Urinary bladder (tissue), 4 donors: ENCODE results near the gene WDR72. TPM values are rescaled to one million over a fixed set of nuclear protein-coding genes. Genes with fewer than 3 reads are reported as not detected.
"Not testable (repeated sequence)": the region's sequence is repeated elsewhere in the genome, so short reads cannot be mapped to it uniquely, and the experiment has no call there.

ENCODE experiments used
- DNase-seq: peaks from one replicate; pipeline ENCODE4 v3.0.0-alpha.2; 2015; ENCODE audit errors: extremely low spot score
- H3K27ac ChIP-seq: one replicate; pipeline ENCODE4 v1.5.1; 2013; ENCODE audit warnings: low read depth, mild to moderate bottlenecking, moderate library complexity
- H3K36me3 ChIP-seq: one replicate; pipeline ENCODE4 v1.6.1; 2013; ENCODE audit warnings: mild to moderate bottlenecking, moderate library complexity; ENCODE audit not compliant: insufficient read depth
- H3K4me1 ChIP-seq: one replicate; pipeline ENCODE4 v1.6.1; 2013; ENCODE audit warnings: mild to moderate bottlenecking, moderate library complexity; ENCODE audit not compliant: insufficient read depth
- H3K4me3 ChIP-seq: one replicate; pipeline ENCODE4 v1.5.1; 2013; ENCODE audit warnings: low read depth, low read length
- WGBS: extraction: QIAGEN DNeasy Blood & Tissue Kit; methylation state at CpG from one replicate; pipeline ENCODE4 v1.1.7; 2013; 5-methylcytosine and 5-hydroxymethylcytosine counted together
- polyA plus RNA-seq: library from polyadenylated mRNA; stranded (reverse); fragments of 200-250 nt; gene quantifications from one replicate; pipeline ENCODE4 v1.2.3, GENCODE V29; 2013
- total RNA-seq: library from RNA; depleted of rRNA; stranded (reverse); fragments of >200 nt; gene quantifications from one replicate; pipeline ENCODE4 v1.2.3, GENCODE V29; 2014
- donor health status: healthy with polysubstance abuse.
- donor health status: healthy.

Gene WDR72
- total RNA-seq, result 0.16 TPM
- polyA plus RNA-seq, result 0.10 TPM

GRCh38 chr15:53759411-53759931 is at the start of gene WDR72:
WDR72 (minus strand) TSS chr15:53759663; CDS start chr15:53733149, 26,514 bp downstream.
- Histone ChIP-seq H3K36me3 (no peaks in the 10 kb centered on the region), H3K27ac (no peak within 1 kb of the TSS), H3K4me3 (no peak within 1 kb of the TSS), H3K4me1 (no peaks in the 10 kb centered on the region)
- no peak for DNase-seq
- 2% methylated on average over 45 of the region's 45 CpGs for WGBS

DNA sequence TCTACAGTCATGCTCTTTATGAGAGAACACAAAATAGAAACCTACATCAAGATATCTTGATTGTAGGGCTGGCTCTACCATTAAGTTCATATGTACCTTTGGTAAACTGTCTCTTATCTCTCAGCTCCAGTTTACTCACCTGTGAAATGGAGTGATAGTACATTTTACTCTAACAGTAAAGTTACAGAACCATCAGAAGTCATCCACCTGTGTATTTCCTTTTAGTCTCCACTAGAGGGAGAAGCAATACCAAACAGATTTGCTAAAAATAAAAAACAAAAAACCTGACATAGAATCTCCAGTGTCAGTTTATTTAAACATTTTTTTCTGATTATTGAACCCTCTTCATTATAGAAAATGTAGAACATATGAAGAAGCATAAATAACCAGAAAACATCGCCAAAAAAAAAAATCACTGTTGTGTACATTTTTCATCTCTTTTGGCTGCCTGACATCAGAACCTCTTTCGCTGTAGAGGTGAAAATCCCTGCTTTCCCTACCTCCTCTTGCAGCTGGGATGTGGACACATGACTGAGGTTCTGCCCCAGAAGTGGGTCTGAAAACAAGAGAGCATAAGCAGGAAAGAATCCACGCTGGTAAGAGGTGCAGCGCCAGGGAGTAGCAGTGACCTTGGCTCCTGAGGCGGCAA is 48.7 kb upstream of the WDR72 start:
- WGBS, result 62% methylated on average over 5 of the region's 5 CpGs
- Histone ChIP-seq H3K36me3 (no peaks in the 10 kb centered on the region), H3K4me3 (no peak overlapping the region), H3K4me1 (no peaks in the 10 kb centered on the region), H3K27ac (no peak overlapping the region)
- no peak for DNase-seq

DNA sequence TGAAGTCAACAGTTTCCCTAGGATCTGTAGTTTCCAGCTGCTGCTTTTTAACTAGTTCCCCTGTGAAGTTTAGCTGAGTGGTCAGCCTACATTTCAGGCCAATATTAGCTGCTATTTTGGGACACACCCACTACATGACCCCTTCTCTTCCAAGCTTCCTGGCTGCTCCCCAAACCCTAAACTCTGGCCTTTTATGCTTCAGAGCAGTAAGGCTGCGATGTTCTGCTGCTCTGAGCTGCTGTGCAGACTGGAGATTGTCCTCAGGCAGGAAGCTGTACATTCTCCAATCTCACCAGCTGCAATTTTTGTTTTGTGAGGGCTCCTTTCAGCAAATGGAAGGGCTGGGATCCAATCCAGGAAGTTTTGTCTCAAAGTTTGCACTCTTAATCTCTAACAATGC is 48.0 kb upstream of the WDR72 start:
- H3K4me1 ChIP-seq, result no peaks in the 10 kb centered on the region
- no peak overlapping the region for H3K27ac ChIP-seq
- DNase-seq, result no peak
- 28% methylated on average over 1 of the region's 1 CpG for WGBS
- H3K4me3 ChIP-seq, result no peak overlapping the region
- no peaks in the 10 kb centered on the region for H3K36me3 ChIP-seq

- H3K27ac ChIP-seq, result no peak overlapping the region
- H3K4me1 ChIP-seq, result no peaks in the 10 kb centered on the region
- H3K4me3 ChIP-seq, result no peak overlapping the region
- WGBS, result 59% methylated on average over 2 of the region's 2 CpGs
- no peaks in the 10 kb centered on the region for H3K36me3 ChIP-seq
- no peak for DNase-seq
Observed at GRCh38 chr15:53802672-53803071, 43.2 kb upstream of the WDR72 start.

DNA sequence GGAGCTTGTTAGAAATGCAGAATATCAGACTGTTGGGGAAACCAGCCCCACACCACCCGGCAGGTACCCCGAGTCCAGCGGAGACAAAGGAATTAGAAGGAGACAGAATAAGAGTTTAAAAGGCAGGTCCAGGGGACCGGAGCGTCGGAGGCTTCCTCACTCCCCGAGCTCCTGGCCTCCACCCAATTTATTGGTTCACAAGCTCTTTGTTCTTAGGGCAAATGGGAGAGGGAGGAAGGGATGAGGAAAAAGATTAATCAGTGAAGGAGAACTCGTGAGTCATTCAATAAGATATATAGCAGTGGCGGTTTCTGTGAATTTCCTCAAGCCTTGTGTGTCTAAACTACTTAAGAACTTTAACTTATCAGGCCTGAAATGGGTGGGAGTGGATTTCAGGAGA is 32.1 kb upstream of the WDR72 start:
- DNase-seq, result no peak
- Histone ChIP-seq H3K4me3 (no peak overlapping the region), H3K27ac (no peak overlapping the region), H3K4me1 (no peaks in the 10 kb centered on the region), H3K36me3 (no peaks in the 10 kb centered on the region)
- 79% methylated on average over 9 of the region's 9 CpGs for WGBS

DNA sequence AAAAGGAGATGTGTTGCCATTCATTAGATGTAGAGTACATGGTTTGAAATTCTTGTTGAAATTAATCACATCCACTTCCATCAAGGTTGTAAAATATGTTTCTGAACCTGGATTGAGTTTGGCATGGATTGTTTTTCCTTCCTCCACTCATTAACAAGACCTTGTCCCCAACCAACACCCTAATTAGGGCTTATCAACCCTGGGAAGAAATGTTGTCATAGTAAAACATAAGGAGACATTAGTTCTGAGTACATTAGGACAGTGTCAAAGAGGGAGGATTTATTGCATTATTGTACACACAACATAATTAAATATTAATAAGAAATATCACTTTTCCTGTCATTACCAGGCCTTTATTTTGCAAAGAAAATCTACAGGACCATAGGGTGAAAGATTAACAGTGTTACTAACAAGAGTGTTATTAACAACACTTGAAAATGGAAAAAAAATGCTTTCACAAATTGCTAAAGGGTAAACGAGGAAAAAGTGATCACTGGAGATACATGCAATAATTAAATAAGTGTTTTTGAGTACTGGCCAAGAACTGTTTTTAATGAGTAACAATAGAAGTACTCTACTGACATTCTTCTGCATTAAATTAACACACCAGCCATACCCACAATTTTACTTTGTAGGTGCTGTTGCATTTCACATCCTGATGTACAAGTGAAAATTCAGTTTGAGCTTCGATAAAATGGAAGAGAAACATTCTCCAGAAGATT is 30.4 kb upstream of the WDR72 start:
- 57% methylated on average over 2 of the region's 2 CpGs for WGBS
- no peak overlapping the region for H3K27ac ChIP-seq
- no peaks in the 10 kb centered on the region for H3K4me1 ChIP-seq
- H3K36me3 ChIP-seq, result no peaks in the 10 kb centered on the region
- no peak overlapping the region for H3K4me3 ChIP-seq
- DNase-seq, result no peak

DNA sequence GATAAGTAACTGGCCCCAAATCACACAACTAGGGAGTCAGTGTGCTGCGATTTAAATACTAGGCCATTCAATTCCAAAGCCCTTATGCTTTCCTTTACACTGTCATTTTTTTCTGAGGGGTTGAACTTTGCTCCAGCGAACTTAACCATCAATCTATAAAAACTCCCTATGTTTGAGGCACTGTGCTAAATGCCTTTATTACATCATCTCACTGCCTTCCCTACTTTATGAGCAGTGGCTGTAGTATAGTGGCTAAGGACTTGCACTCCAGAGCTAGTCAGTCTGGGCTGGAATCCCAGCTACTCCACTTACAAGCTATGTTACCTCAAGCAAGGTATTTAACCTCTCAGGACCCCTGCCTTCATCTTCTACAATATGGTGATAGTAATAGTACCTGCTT is 26.9 kb upstream of the WDR72 start:
- DNase-seq, result no peak
- H3K4me1 ChIP-seq, result no peaks in the 10 kb centered on the region
- WGBS, result 80% methylated on average over 2 of the region's 2 CpGs
- no peak overlapping the region for H3K27ac ChIP-seq
- no peaks in the 10 kb centered on the region for H3K36me3 ChIP-seq
- no peak overlapping the region for H3K4me3 ChIP-seq

- H3K36me3 ChIP-seq, H3K27ac ChIP-seq, H3K4me1 ChIP-seq, H3K4me3 ChIP-seq, DNase-seq: not testable (repeated sequence)
- 84% methylated on average over 2 of the region's 2 CpGs for WGBS
Observed at GRCh38 chr15:53785241-53785640, 25.8 kb upstream of the WDR72 start.

- DNase-seq, result no peak
- no peak overlapping the region for H3K27ac ChIP-seq
- no peaks in the 10 kb centered on the region for H3K36me3 ChIP-seq
- WGBS, result 89% methylated on average over 2 of the region's 2 CpGs
- H3K4me3 ChIP-seq, result no peak overlapping the region
- no peaks in the 10 kb centered on the region for H3K4me1 ChIP-seq
Observed at GRCh38 chr15:53762916-53763315, 3.5 kb upstream of the WDR72 start.

DNA sequence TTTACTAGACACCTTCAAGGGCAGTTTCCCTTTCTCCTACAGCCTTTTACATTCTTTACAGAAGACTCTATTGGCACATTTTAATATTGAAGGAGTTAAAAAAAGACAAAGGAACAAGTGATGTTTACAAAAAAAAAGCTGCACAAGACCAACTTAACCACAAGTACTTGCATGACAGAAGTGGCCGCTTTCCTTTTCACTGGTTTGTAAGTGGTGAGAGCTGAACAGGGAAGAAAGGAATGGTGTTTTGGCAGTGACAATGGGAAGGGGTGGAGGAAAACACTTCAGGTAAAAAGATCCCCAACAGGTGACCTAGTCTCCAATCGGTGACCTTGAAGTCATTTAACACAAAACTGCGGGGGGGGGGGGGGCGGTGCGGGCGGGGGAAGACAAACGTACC is 1.1 kb downstream of the WDR72 start:
- WGBS, result 19% methylated on average over 7 of the region's 7 CpGs
- no peak overlapping the region for H3K27ac ChIP-seq
- H3K36me3 ChIP-seq, result no peaks in the 10 kb centered on the region
- no peaks in the 10 kb centered on the region for H3K4me1 ChIP-seq
- DNase-seq, result no peak
- H3K4me3 ChIP-seq, result no peak overlapping the region

- no peak overlapping the region for H3K27ac ChIP-seq
- DNase-seq, result no peak
- H3K4me1 ChIP-seq, result no peaks in the 10 kb centered on the region
- 83% methylated on average over 6 of the region's 6 CpGs for WGBS
- H3K36me3 ChIP-seq, result no peaks in the 10 kb centered on the region
- H3K4me3 ChIP-seq, result no peak overlapping the region
Observed at GRCh38 chr15:53757906-53758305, 1.6 kb downstream of the WDR72 start.

GRCh38 chr15:53753813-53754212 is 5.7 kb downstream of the WDR72 start:
- H3K27ac ChIP-seq, result no peak overlapping the region
- H3K4me1 ChIP-seq, result no peaks in the 10 kb centered on the region
- H3K4me3 ChIP-seq, result no peak overlapping the region
- H3K36me3 ChIP-seq, result no peaks in the 10 kb centered on the region
- no peak for DNase-seq
- 66% methylated on average over 1 of the region's 1 CpG for WGBS

GRCh38 chr15:53752406-53752805 is 7.1 kb downstream of the WDR72 start:
- Histone ChIP-seq H3K27ac (no peak overlapping the region), H3K4me1 (no peaks in the 10 kb centered on the region)
- WGBS, result 72% methylated on average over 4 of the region's 4 CpGs

GRCh38 chr15:53747501-53748068 is 11.9 kb downstream of the WDR72 start:
- no peaks in the 10 kb centered on the region for H3K36me3 ChIP-seq
- WGBS, result 68% methylated on average over 1 of the region's 1 CpG

More at GRCh38 chr15:53752406-53752805, 7.1 kb downstream of the WDR72 start:
- no peak overlapping the region for H3K4me3 ChIP-seq
- DNase-seq, result no peak
- H3K36me3 ChIP-seq, result no peaks in the 10 kb centered on the region

More at GRCh38 chr15:53747501-53748068, 11.9 kb downstream of the WDR72 start:
- no peak for DNase-seq
- no peak overlapping the region for H3K27ac ChIP-seq
- H3K4me1 ChIP-seq, result no peaks in the 10 kb centered on the region
- H3K4me3 ChIP-seq, result no peak overlapping the region
